GM23338 (cell line): ENCODE results near the gene TRAF2. TPM values are rescaled to one million over a fixed set of nuclear protein-coding genes. Genes with fewer than 3 reads are reported as not detected.

Experiments
- CREB1 ChIP-seq: fragments of 250-450 bp; sonication (Bioruptor Pico); IDR thresholded peaks from 2 replicates; pipeline ENCODE4 v1.5.0; 2020; ENCODE audit warnings: low read depth, mild to moderate bottlenecking, moderate library complexity
- ETS1 ChIP-seq: IDR thresholded peaks from 2 replicates; pipeline ENCODE4 v1.6.1; 2016; ENCODE audit warnings: antibody characterized with exemption
- EZH2 ChIP-seq: fragments of 200-600 bp; sonication (generic); IDR thresholded peaks from one replicate; pipeline ENCODE4 v1.8.0; 2017; ENCODE audit warnings: antibody characterized with exemption, mild to moderate bottlenecking, low read depth; ENCODE audit not compliant: unreplicated experiment
- EZH2phosphoT487 ChIP-seq: fragments of 200-600 bp; sonication (generic); IDR thresholded peaks from one replicate; pipeline ENCODE4 v1.8.1; 2018; ENCODE audit warnings: antibody characterized with exemption; ENCODE audit not compliant: unreplicated experiment
- NANOG ChIP-seq: IDR thresholded peaks from 2 replicates; pipeline ENCODE4 v1.6.1; 2016; ENCODE audit warnings: antibody characterized with exemption, borderline replicate concordance
- POLR2AphosphoS5 ChIP-seq: IDR thresholded peaks from 2 replicates; pipeline ENCODE4 v1.6.1; 2016; ENCODE audit warnings: antibody characterized with exemption, low read depth
- STAT1 ChIP-seq: IDR thresholded peaks from one replicate; pipeline ENCODE4 v1.6.1; 2016; ENCODE audit warnings: antibody characterized with exemption; ENCODE audit not compliant: unreplicated experiment
- ZNF114 ChIP-seq: fragments of 250-450 bp; sonication (Bioruptor Pico); IDR thresholded peaks from 2 replicates; pipeline ENCODE4 v1.5.0; 2020; ENCODE audit warnings: mild to moderate bottlenecking, moderate library complexity
- ZNF331 ChIP-seq: fragments of 250-450 bp; sonication (Bioruptor Pico); IDR thresholded peaks from 2 replicates; pipeline ENCODE4 v1.5.0; 2020; ENCODE audit warnings: low read depth, mild to moderate bottlenecking, moderate library complexity
- polyA plus RNA-seq: library from polyadenylated mRNA; unstranded; fragments of >200 nt; fragmentation: Nextera tagmentation; extraction: Ambion mirVana; gene quantifications from 2 replicates; pipeline ENCODE4 v1.2.1, GENCODE V29; 2016
- total RNA-seq: library from RNA; depleted of rRNA; stranded (reverse); fragments of >200 nt; shearing (Covaris generic); gene quantifications from 2 replicates; pipeline ENCODE4 v1.2.3, GENCODE V29; 2014
- TF ChIP-seq, protein P1 (sequence below): fragments of 250-450 bp; sonication (Bioruptor Pico); IDR thresholded peaks from 2 replicates; pipeline ENCODE4 v1.5.0; 2020; ENCODE audit warnings: mild to moderate bottlenecking, moderate library complexity
- TF ChIP-seq, protein P2 (sequence below), 2 experiments: fragments of 200-600 bp in 1 of 2; sonication (generic) in 1 of 2; conservative IDR thresholded peaks; 2 replicates each; pipeline versions ENCODE4 v1.5.1 to v1.6.1; 2016 to 2017; ENCODE audit warnings: antibody characterized with exemption in 2 of 2, low read depth in 2 of 2, mild to moderate bottlenecking in 2 of 2, moderate library complexity in 1 of 2

Gene TRAF2
- total and polyA plus RNA-seq, 2 experiments from 2014 or later = 25.4 to 39.9 TPM

DNA sequence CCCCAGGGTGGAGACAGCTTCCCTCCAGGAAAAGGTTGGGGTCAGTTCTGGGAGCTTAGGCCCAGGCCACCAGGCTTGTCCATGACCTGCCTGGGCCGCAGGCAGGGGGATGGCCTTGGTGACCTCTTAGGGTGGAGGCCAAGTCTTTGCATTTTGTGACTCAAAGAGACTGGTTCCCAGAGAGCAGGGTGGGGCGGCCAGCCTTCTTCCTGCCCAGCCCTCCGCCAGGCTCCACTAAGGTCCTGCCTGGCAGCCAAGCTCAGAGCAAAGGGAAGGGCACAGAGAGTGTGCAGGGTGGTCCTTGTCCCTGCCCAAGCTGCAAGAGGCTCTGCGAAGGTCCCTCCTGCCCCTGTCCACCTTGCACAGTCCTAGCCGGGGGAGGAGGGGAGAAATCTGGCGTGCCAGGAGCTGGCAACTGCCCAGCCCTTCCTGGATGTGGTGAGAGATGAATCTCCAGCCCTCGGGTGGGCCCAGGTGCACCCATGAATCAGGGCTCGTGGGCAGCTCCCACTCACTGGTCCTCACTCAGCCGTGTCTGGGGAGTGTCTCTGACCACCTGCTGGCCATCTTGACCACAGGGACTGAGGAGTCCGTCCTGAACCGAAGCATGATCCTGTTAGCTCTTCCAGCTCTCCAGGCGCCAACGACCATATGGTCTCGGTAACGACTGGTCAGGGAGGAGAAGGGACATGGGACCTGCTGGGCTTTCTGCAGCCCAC, 88.7 kb downstream of the TRAF2 start (continued):
- TF ChIP-seq, protein P1, sequence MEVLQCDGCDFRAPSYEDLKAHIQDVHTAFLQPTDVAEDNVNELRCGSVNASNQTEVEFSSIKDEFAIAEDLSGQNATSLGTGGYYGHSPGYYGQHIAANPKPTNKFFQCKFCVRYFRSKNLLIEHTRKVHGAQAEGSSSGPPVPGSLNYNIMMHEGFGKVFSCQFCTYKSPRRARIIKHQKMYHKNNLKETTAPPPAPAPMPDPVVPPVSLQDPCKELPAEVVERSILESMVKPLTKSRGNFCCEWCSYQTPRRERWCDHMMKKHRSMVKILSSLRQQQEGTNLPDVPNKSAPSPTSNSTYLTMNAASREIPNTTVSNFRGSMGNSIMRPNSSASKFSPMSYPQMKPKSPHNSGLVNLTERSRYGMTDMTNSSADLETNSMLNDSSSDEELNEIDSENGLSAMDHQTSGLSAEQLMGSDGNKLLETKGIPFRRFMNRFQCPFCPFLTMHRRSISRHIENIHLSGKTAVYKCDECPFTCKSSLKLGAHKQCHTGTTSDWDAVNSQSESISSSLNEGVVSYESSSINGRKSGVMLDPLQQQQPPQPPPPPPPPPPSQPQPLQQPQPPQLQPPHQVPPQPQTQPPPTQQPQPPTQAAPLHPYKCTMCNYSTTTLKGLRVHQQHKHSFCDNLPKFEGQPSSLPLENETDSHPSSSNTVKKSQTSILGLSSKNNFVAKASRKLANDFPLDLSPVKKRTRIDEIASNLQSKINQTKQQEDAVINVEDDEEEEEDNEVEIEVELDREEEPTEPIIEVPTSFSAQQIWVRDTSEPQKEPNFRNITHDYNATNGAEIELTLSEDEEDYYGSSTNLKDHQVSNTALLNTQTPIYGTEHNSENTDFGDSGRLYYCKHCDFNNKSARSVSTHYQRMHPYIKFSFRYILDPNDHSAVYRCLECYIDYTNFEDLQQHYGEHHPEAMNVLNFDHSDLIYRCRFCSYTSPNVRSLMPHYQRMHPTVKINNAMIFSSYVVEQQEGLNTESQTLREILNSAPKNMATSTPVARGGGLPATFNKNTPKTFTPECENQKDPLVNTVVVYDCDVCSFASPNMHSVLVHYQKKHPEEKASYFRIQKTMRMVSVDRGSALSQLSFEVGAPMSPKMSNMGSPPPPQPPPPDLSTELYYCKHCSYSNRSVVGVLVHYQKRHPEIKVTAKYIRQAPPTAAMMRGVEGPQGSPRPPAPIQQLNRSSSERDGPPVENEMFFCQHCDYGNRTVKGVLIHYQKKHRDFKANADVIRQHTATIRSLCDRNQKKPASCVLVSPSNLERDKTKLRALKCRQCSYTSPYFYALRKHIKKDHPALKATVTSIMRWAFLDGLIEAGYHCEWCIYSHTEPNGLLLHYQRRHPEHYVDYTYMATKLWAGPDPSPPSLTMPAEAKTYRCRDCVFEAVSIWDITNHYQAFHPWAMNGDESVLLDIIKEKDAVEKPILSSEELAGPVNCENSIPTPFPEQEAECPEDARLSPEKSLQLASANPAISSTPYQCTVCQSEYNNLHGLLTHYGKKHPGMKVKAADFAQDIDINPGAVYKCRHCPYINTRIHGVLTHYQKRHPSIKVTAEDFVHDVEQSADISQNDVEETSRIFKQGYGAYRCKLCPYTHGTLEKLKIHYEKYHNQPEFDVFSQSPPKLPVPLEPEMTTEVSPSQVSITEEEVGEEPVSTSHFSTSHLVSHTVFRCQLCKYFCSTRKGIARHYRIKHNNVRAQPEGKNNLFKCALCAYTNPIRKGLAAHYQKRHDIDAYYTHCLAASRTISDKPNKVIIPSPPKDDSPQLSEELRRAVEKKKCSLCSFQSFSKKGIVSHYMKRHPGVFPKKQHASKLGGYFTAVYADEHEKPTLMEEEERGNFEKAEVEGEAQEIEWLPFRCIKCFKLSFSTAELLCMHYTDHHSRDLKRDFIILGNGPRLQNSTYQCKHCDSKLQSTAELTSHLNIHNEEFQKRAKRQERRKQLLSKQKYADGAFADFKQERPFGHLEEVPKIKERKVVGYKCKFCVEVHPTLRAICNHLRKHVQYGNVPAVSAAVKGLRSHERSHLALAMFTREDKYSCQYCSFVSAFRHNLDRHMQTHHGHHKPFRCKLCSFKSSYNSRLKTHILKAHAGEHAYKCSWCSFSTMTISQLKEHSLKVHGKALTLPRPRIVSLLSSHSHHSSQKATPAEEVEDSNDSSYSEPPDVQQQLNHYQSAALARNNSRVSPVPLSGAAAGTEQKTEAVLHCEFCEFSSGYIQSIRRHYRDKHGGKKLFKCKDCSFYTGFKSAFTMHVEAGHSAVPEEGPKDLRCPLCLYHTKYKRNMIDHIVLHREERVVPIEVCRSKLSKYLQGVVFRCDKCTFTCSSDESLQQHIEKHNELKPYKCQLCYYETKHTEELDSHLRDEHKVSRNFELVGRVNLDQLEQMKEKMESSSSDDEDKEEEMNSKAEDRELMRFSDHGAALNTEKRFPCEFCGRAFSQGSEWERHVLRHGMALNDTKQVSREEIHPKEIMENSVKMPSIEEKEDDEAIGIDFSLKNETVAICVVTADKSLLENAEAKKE (CRISPR knock-in tag) = no peak
- TF ChIP-seq STAT1 (no peak), ETS1 (no peak), POLR2AphosphoS5 (no peak), CREB1 (CRISPR knock-in tag) (no peak), ZNF114 (no peak), EZH2 (no peak), EZH2phosphoT487 (no peak), ZNF331 (CRISPR knock-in tag) (no peak), NANOG (no peak)
- TF ChIP-seq, protein P2, sequence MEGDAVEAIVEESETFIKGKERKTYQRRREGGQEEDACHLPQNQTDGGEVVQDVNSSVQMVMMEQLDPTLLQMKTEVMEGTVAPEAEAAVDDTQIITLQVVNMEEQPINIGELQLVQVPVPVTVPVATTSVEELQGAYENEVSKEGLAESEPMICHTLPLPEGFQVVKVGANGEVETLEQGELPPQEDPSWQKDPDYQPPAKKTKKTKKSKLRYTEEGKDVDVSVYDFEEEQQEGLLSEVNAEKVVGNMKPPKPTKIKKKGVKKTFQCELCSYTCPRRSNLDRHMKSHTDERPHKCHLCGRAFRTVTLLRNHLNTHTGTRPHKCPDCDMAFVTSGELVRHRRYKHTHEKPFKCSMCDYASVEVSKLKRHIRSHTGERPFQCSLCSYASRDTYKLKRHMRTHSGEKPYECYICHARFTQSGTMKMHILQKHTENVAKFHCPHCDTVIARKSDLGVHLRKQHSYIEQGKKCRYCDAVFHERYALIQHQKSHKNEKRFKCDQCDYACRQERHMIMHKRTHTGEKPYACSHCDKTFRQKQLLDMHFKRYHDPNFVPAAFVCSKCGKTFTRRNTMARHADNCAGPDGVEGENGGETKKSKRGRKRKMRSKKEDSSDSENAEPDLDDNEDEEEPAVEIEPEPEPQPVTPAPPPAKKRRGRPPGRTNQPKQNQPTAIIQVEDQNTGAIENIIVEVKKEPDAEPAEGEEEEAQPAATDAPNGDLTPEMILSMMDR (conservative IDR thresholded peaks at IDR 0.05; ENCODE audit: low read depth in 2 of 2) = no peak
